ENCODE results near the gene FGF22. TPM values are rescaled to one million over a fixed set of nuclear protein-coding genes. Genes with fewer than 3 reads are reported as not detected.
A peak's percentile ranks its signal among the peaks of the same experiment; 100 is the strongest.
"Not testable (repeated sequence)": the region's sequence is repeated elsewhere in the genome, so short reads cannot be mapped to it uniquely, and the experiment has no call there.

The FGF22 gene
- total RNA-seq, 1 donor: 0.27 TPM

- TF ChIP-seq CTCF (IDR thresholded peaks at IDR 0.05; ENCODE audit: insufficient read depth, low read length): no peak
- DNase-seq (ENCODE audit: low read depth): peak; percentile 24
Observed at GRCh38 chr19:623974-624373, 15.7 kb upstream of the FGF22 start.

GRCh38 chr19:624433-625109, 15.1 kb upstream of the FGF22 start:
- no peak for DNase-seq (ENCODE audit: low read depth)
- no peak overlapping the region for H3K4me3 ChIP-seq (ENCODE audit: low read depth, low read length)
- no peak for TF ChIP-seq CTCF (IDR thresholded peaks at IDR 0.05; ENCODE audit: insufficient read depth, low read length)

More at GRCh38 chr19:623974-624373, 15.7 kb upstream of the FGF22 start:
- no peak overlapping the region for H3K4me3 ChIP-seq (ENCODE audit: low read depth, low read length)

GRCh38 chr19:625257-625656, 14.4 kb upstream of the FGF22 start:
- H3K4me3 ChIP-seq (ENCODE audit: low read depth, low read length): no peak overlapping the region
- DNase-seq (ENCODE audit: low read depth): no peak
- TF ChIP-seq CTCF (IDR thresholded peaks at IDR 0.05; ENCODE audit: insufficient read depth, low read length): no peak

- not testable (repeated sequence) for H3K4me3 ChIP-seq (ENCODE audit: low read depth, low read length); DNase-seq (ENCODE audit: low read depth)
Observed at GRCh38 chr19:626566-626965, 13.1 kb upstream of the FGF22 start.

GRCh38 chr19:628168-628567, 11.5 kb upstream of the FGF22 start:
- no peak overlapping the region for H3K4me3 ChIP-seq (ENCODE audit: low read depth, low read length)
- no peak for DNase-seq (ENCODE audit: low read depth)
- peak; percentile 37 for TF ChIP-seq CTCF (IDR thresholded peaks at IDR 0.05; ENCODE audit: insufficient read depth, low read length)

- DNase-seq (ENCODE audit: low read depth); H3K4me3 ChIP-seq (ENCODE audit: low read depth, low read length): not testable (repeated sequence)
Observed at GRCh38 chr19:629515-629914, 10.2 kb upstream of the FGF22 start.

GRCh38 chr19:629961-630714, 9.5 kb upstream of the FGF22 start:
- H3K4me3 ChIP-seq (ENCODE audit: low read depth, low read length): no peak overlapping the region
- TF ChIP-seq CTCF (IDR thresholded peaks at IDR 0.05; ENCODE audit: insufficient read depth, low read length): no peak
- no peak for DNase-seq (ENCODE audit: low read depth)

Data from fibroblast of the aortic adventitia (primary cell).